ENCODE data around the gene AKT3. TPM values are rescaled to one million over a fixed set of nuclear protein-coding genes. Genes with fewer than 3 reads are reported as not detected.
A peak's percentile ranks its signal among the peaks of the same experiment; 100 is the strongest.

The AKT3 gene
- total RNA-seq, 2 experiments from 2014 or later: 38.2 to 41.4 TPM

GRCh38 chr1:243457363-243457982, 392.6 kb downstream of the AKT3 start:
- no peak overlapping the region for H3K27ac Mint-ChIP-seq
- H3K4me3 Mint-ChIP-seq: no peak overlapping the region
- DNase-seq: no peak
- H3K4me1 Mint-ChIP-seq: no peaks in the 10 kb centered on the region
- POLR2A ChIA-PET: no interaction called here
- CTCF ChIA-PET: interaction anchor here (1.6 kb wide), 1 partner anchor 10 kb away, joined by 3 read pairs; no protein-coding TSS in a partner anchor
- no peaks in the 10 kb centered on the region for H3K9me3 Mint-ChIP-seq
- no peaks in the 10 kb centered on the region for H3K36me3 Mint-ChIP-seq (ENCODE audit: low read depth)
- H3K27me3 Mint-ChIP-seq: no peaks in the 10 kb centered on the region

- no peak overlapping the region for H3K4me3 Mint-ChIP-seq
- H3K9me3 Mint-ChIP-seq: no peaks in the 10 kb centered on the region
- no peaks in the 10 kb centered on the region for H3K27me3 Mint-ChIP-seq
- CTCF ChIA-PET: interaction anchor here (0.6 kb wide), 1 partner anchor 8 kb away, joined by 3 read pairs; no protein-coding TSS in a partner anchor
- H3K27ac Mint-ChIP-seq: no peak overlapping the region
- no peak for DNase-seq
- no peaks in the 10 kb centered on the region for H3K36me3 Mint-ChIP-seq (ENCODE audit: low read depth)
- H3K4me1 Mint-ChIP-seq: no peaks in the 10 kb centered on the region
- POLR2A ChIA-PET: no interaction called here
These were observed 394.0 kb downstream of the AKT3 start for GRCh38 chr1:243455760-243456651.

- POLR2A ChIA-PET: no interaction called here
These were observed 395.6 kb downstream of the AKT3 start for GRCh38 chr1:243454328-243454997.

GRCh38 chr1:243452092-243452491, 398.0 kb downstream of the AKT3 start:
- CTCF ChIA-PET: interaction anchor here (0.7 kb wide), 1 partner anchor 40 kb away, joined by 3 read pairs; no protein-coding TSS in a partner anchor
- H3K36me3 Mint-ChIP-seq (ENCODE audit: low read depth): no peaks in the 10 kb centered on the region
- H3K27me3 Mint-ChIP-seq: no peaks in the 10 kb centered on the region
- no peak for DNase-seq
- no peak overlapping the region for H3K27ac Mint-ChIP-seq
- peaks cover 12% of the 10 kb centered on the region for H3K4me1 Mint-ChIP-seq
- no peak overlapping the region for H3K4me3 Mint-ChIP-seq
- no peaks in the 10 kb centered on the region for H3K9me3 Mint-ChIP-seq
- POLR2A ChIA-PET: no interaction called here

More at GRCh38 chr1:243454328-243454997, 395.6 kb downstream of the AKT3 start:
- no peak overlapping the region for H3K27ac Mint-ChIP-seq
- H3K4me3 Mint-ChIP-seq: no peak overlapping the region
- H3K9me3 Mint-ChIP-seq: no peaks in the 10 kb centered on the region
- no peaks in the 10 kb centered on the region for H3K36me3 Mint-ChIP-seq (ENCODE audit: low read depth)
- no peaks in the 10 kb centered on the region for H3K27me3 Mint-ChIP-seq
- no peaks in the 10 kb centered on the region for H3K4me1 Mint-ChIP-seq
- DNase-seq: no peak
- CTCF ChIA-PET: no interaction called here

- no peaks in the 10 kb centered on the region for H3K36me3 Mint-ChIP-seq (ENCODE audit: low read depth)
- no peaks in the 10 kb centered on the region for H3K9me3 Mint-ChIP-seq
- H3K4me1 Mint-ChIP-seq: peaks cover 12% of the 10 kb centered on the region
- DNase-seq: no peak
- no peak overlapping the region for H3K27ac Mint-ChIP-seq
- H3K27me3 Mint-ChIP-seq: no peaks in the 10 kb centered on the region
- H3K4me3 Mint-ChIP-seq: no peak overlapping the region
- CTCF ChIA-PET: no interaction called here
- POLR2A ChIA-PET: no interaction called here
These were observed 400.7 kb downstream of the AKT3 start for GRCh38 chr1:243449373-243449772.

- no peaks in the 10 kb centered on the region for H3K36me3 Mint-ChIP-seq (ENCODE audit: low read depth)
- H3K4me1 Mint-ChIP-seq: peaks cover 12% of the 10 kb centered on the region
- H3K9me3 Mint-ChIP-seq: no peaks in the 10 kb centered on the region
- H3K4me3 Mint-ChIP-seq: no peak overlapping the region
- CTCF ChIA-PET: interaction anchor here (0.8 to 1.0 kb wide), 2 partner anchors 9 to 11 kb away, joined by 3 read pairs; no protein-coding TSS in a partner anchor
- no peaks in the 10 kb centered on the region for H3K27me3 Mint-ChIP-seq
- peak overlapping the region; percentile 7 for H3K27ac Mint-ChIP-seq
- POLR2A ChIA-PET: no interaction called here
- no peak for DNase-seq
These were observed 402.2 kb downstream of the AKT3 start for GRCh38 chr1:243447844-243448243.

- no peak for DNase-seq
- Mint-ChIP-seq H3K27ac (peak overlapping the region; percentile 7), H3K27me3 (no peaks in the 10 kb centered on the region), H3K9me3 (no peaks in the 10 kb centered on the region), H3K4me3 (no peak overlapping the region), H3K4me1 (peaks cover 12% of the 10 kb centered on the region), H3K36me3 (ENCODE audit: low read depth) (no peaks in the 10 kb centered on the region)
- POLR2A ChIA-PET: no interaction called here
- CTCF ChIA-PET: interaction anchor here (0.8 to 1.0 kb wide), 2 partner anchors 9 to 11 kb away, joined by 3 read pairs; no protein-coding TSS in a partner anchor
These were observed 402.7 kb downstream of the AKT3 start for GRCh38 chr1:243447347-243447746.

- CTCF ChIA-PET: no interaction called here
- DNase-seq: no peak
- H3K4me3 Mint-ChIP-seq: no peak overlapping the region
- peaks cover 16% of the 10 kb centered on the region for H3K4me1 Mint-ChIP-seq
- POLR2A ChIA-PET: no interaction called here
- H3K36me3 Mint-ChIP-seq (ENCODE audit: low read depth): no peaks in the 10 kb centered on the region
- no peaks in the 10 kb centered on the region for H3K9me3 Mint-ChIP-seq
- H3K27me3 Mint-ChIP-seq: no peaks in the 10 kb centered on the region
- H3K27ac Mint-ChIP-seq: no peak overlapping the region
These were observed 406.5 kb downstream of the AKT3 start for GRCh38 chr1:243443557-243443956.

- Mint-ChIP-seq H3K9me3 (no peaks in the 10 kb centered on the region), H3K27ac (no peak overlapping the region), H3K27me3 (no peaks in the 10 kb centered on the region), H3K4me3 (no peak overlapping the region), H3K4me1 (peaks cover 4% of the 10 kb centered on the region), H3K36me3 (ENCODE audit: low read depth) (no peaks in the 10 kb centered on the region)
- DNase-seq: no peak
- POLR2A ChIA-PET: no interaction called here
- CTCF ChIA-PET: no interaction called here
These were observed 408.4 kb downstream of the AKT3 start for GRCh38 chr1:243441601-243442000.

- no peak for DNase-seq
- H3K4me1 Mint-ChIP-seq: peaks cover 4% of the 10 kb centered on the region
- no peak overlapping the region for H3K4me3 Mint-ChIP-seq
- H3K27me3 Mint-ChIP-seq: no peaks in the 10 kb centered on the region
- POLR2A ChIA-PET: interaction anchor here (0.6 kb wide), 1 partner anchor 339 kb away, joined by 3 read pairs; no protein-coding TSS in a partner anchor
- no peak overlapping the region for H3K27ac Mint-ChIP-seq
- no peaks in the 10 kb centered on the region for H3K9me3 Mint-ChIP-seq
- H3K36me3 Mint-ChIP-seq (ENCODE audit: low read depth): no peaks in the 10 kb centered on the region
- CTCF ChIA-PET: no interaction called here
These were observed 409.6 kb downstream of the AKT3 start for GRCh38 chr1:243440406-243440805.

- Mint-ChIP-seq H3K4me3 (no peak overlapping the region), H3K4me1 (peaks cover 7% of the 10 kb centered on the region), H3K36me3 (ENCODE audit: low read depth) (no peaks in the 10 kb centered on the region), H3K27ac (no peak overlapping the region), H3K27me3 (no peaks in the 10 kb centered on the region), H3K9me3 (no peaks in the 10 kb centered on the region)
- DNase-seq: no peak
- ChIA-PET CTCF (no interaction called here), POLR2A (no interaction called here)
These were observed 411.2 kb downstream of the AKT3 start for GRCh38 chr1:243438815-243439214.
